ENCODE data around the gene TYMS.

The TYMS gene

DNA sequence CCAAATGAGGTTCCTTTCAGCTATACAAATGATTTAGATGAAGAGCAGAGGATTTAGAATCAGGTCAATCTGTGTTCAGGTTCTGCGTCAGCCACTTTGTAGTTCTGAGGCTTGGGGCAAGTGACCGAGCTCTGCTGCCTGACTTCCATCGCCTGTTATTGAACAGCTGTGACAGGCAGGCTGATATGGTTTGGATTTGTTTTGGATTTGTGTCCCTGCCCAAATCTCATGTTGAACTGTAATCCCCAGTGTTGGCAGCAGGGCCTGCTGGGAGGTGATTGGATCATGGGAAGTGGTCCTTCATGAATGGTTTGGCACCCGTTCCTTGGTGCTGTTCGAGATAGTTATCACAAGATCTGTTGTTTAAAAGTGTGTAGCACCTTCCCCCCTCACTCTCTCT is 18.6 kb downstream of the TYMS start:
- in situ Hi-C loops (cut with MboI; ENCODE audit: low sequenced_read_pairs), result loop anchor here (25.0 kb wide), 1 partner anchor 89 kb away; the partner anchor contains the start of genes CETN1 and CLUL1

GRCh38 chr18:676736-677135 is 19.3 kb downstream of the TYMS start:
- in situ Hi-C loops (cut with MboI; ENCODE audit: low sequenced_read_pairs), result loop anchor here (25.0 kb wide), 1 partner anchor 89 kb away; the partner anchor contains the start of genes CETN1 and CLUL1

- in situ Hi-C loops (cut with MboI; ENCODE audit: low sequenced_read_pairs), result loop anchor here (25.0 kb wide), 1 partner anchor 90 kb away; the partner anchor contains the start of genes CETN1 and CLUL1
These were observed 19.7 kb downstream of the TYMS start for GRCh38 chr18:677145-677544.

DNA sequence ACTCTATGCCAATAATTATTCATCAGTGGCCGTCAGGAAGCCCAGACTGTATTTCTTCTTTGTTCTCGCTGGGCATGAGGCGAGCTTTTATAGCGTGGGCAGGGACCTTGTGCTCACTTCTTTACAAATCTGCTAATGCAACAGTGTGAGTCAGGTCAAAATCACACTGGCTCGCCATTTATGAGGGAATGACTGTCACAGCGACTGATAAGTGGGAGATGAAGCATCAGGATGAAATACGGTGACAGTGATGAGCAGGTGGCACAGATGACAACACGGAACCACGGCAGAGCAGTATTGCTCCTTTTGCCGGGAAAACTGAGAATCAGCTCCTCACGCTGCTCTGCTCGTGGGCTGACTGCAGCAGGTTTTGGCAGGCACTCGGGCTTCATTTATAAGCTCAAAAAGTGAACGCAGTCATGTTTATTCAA is 20.5 kb downstream of the TYMS start:
- in situ Hi-C loops (cut with MboI; ENCODE audit: low sequenced_read_pairs), result loop anchor here (25.0 kb wide), 1 partner anchor 91 kb away; the partner anchor contains the start of genes CETN1 and CLUL1

DNA sequence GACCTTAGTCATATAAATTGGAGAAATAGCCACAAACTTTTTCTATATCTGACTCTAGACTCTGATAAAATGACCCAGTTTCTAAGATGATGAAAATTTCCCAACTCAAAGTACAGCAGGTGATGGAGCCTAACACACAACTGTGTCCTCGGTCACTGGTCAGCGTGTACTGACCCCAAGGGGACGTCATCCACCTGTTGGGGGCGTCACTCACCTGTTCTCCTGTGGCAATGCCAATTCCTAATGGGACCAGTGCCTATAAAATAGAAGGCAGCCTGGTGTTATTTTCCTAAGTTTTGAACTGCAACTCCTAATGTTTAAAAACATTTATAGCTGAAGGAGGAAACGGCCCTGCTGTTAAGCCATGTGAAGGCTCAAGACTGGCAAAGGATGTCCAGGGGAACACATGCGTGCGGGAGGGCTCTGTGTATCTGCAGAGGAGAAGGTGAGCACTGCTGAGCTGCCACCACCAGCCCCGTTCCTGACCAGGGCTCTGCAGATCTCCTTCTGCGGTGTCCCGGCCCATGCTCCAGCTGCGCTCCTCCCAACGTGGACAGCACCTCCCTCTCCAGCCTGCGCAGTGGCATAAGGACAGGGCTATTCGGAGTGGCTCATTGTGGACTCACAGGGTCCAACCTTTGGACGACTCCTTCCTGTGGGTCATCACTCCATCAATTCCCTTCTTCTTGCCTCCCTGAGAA is 21.2 kb downstream of the TYMS start:
- in situ Hi-C loops (cut with MboI; ENCODE audit: low sequenced_read_pairs), result loop anchor here (25.0 kb wide), 1 partner anchor 91 kb away; the partner anchor contains the start of genes CETN1 and CLUL1

- in situ Hi-C loops (cut with MboI; ENCODE audit: low sequenced_read_pairs), result loop anchor here (25.0 kb wide), 1 partner anchor 92 kb away; the partner anchor contains the start of genes CETN1 and CLUL1
These were observed 22.1 kb downstream of the TYMS start for GRCh38 chr18:679516-679915.

DNA sequence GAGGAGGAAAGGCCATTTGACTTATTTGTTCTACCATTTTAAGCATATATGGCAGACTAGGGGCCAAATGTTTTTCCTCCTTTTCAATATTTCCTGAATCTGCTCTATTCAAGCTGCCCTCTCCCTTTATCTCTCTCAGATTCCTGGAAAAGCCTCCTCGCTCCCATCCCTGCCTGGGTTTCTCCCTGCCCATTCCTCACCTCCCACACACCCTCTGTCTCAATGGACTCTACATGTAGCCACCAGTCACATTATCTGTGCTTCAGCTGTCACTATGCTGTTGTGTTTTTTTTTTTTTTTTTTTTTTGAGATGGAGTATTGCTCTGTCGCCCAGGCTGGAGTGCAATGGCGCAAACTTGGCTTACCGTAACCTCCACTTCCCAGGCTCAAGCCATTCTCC is 22.9 kb downstream of the TYMS start:
- in situ Hi-C loops (cut with MboI; ENCODE audit: low sequenced_read_pairs), result loop anchor here (25.0 kb wide), 1 partner anchor 93 kb away; the partner anchor contains the start of genes CETN1 and CLUL1

DNA sequence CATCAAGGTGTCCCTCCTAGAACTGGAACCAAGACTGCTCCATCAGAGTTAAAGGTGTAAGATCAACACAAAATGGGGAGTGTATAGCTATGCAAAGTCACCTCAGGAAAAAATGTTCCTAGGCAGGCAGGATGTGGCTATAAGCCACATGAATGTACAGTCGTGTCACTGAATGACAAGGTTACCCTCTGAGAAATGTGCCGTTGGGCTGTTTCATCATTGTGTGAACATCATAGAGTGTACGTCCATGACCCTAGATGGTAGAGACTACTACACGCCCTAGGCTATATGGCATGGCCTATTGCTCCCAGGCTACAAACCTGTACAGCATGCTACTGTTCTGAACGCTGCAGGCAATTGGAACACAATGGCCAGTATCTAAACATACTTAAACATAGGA is 24.5 kb downstream of the TYMS start:
- in situ Hi-C loops (cut with MboI; ENCODE audit: low sequenced_read_pairs), result loop anchor here (25.0 kb wide), 1 partner anchor 95 kb away; the partner anchor contains the start of genes CETN1 and CLUL1

DNA sequence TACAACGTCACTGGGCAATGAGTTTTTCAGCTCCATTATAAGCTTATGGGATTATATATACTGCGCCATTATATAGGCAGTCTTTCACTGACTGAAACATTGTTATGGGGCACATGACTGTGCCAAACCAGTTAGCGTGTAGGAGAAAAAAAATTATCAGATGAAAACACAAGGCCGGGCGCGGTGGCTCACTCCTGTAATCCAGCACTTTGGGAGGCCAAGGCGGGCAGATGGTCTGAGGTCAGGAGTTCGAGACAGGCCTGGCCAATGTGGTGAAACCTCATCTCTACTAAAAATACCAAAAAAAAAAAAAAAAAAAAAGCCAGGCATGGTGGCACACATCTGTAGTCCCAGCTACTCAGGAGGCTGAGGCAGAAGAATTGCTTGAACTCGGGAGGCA is 25.0 kb downstream of the TYMS start:
- in situ Hi-C loops (cut with MboI; ENCODE audit: low sequenced_read_pairs), result loop anchor here (25.0 kb wide), 1 partner anchor 95 kb away; the partner anchor contains the start of genes CETN1 and CLUL1

- in situ Hi-C loops (cut with MboI; ENCODE audit: low sequenced_read_pairs), result loop anchor here (25.0 kb wide), 1 partner anchor 96 kb away; the partner anchor contains the start of genes CETN1 and CLUL1
These were observed 25.4 kb downstream of the TYMS start for GRCh38 chr18:682833-683232.

DNA sequence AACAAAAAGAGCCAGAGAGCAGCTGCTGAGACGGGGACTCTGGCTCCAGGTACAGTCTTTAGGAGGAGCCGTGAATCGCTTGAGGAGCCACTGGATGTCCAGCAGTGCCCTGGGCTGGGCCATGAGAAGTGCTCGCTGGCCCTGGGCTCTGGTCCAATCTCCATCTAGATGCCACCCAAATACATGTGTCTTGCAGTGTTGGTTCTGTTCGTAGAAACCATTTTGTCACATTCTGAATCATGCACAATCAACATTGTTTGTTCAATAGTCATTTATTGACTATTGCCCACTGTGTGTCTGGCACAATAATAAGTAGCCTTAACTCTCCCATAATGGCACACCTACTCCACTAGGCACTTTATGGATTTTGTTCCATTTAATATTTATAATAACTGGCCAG is 26.1 kb downstream of the TYMS start:
- in situ Hi-C loops (cut with MboI; ENCODE audit: low sequenced_read_pairs), result loop anchor here (25.0 kb wide), 1 partner anchor 96 kb away; the partner anchor contains the start of genes CETN1 and CLUL1

DNA sequence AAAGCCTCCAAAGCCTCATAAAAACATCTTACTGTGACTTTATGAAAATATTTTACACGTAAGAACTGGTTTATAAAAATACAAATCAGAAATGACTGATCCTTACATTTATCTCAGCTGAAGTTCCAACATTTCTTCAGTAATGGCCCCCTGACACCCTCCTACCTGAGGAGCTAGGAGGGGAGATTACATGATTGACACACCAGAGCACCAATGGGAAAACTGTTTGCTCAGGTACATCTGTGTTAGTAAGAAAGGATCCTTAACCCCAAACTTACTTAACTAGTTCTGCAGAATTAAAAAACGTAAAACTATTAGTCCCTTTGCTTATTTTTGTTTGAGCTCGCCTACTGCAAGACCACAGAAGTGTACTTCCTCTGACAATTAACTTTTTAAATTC is 28.0 kb downstream of the TYMS start:
- in situ Hi-C loops (cut with MboI; ENCODE audit: low sequenced_read_pairs), result loop anchor here (25.0 kb wide), 1 partner anchor 98 kb away; the partner anchor contains the start of genes CETN1 and CLUL1

GRCh38 chr18:686339-687111 is 29.1 kb downstream of the TYMS start:
- in situ Hi-C loops (cut with MboI; ENCODE audit: low sequenced_read_pairs), result loop anchor here (25.0 kb wide), 1 partner anchor 99 kb away; the partner anchor contains the start of genes CETN1 and CLUL1

DNA sequence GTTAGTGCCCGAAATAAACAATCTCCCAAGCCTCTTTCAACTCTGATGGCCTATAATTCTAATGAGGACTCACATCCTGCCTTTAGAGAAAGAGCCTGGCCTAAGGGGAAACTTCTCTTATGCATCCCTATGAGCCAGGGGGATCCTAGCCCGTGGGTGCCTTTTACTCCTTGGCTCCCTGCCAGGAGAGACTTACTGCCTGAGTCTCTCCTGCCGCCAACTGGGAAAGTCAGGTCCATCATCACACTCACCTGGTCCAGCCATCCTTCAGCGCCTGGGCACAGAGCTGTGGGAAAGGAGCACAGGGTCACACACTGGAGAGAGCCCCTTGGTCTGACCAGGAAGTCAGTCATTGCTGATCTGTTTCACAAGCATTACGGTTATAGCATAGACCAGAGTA is 30.9 kb downstream of the TYMS start:
- in situ Hi-C loops (cut with MboI; ENCODE audit: low sequenced_read_pairs), result loop anchor here (25.0 kb wide), 1 partner anchor 101 kb away; the partner anchor contains the start of genes CETN1 and CLUL1

GRCh38 chr18:692824-693223 is 35.4 kb downstream of the TYMS start:
- in situ Hi-C loops (cut with MboI; ENCODE audit: low sequenced_read_pairs), result loop anchor here (25.0 kb wide), 1 partner anchor 106 kb away; the partner anchor contains the start of genes CETN1 and CLUL1

- in situ Hi-C loops (cut with MboI; ENCODE audit: low sequenced_read_pairs), result loop anchor here (25.0 kb wide), 1 partner anchor 106 kb away; the partner anchor contains the start of genes CETN1 and CLUL1
These were observed 36.2 kb downstream of the TYMS start for GRCh38 chr18:693466-694187.

DNA sequence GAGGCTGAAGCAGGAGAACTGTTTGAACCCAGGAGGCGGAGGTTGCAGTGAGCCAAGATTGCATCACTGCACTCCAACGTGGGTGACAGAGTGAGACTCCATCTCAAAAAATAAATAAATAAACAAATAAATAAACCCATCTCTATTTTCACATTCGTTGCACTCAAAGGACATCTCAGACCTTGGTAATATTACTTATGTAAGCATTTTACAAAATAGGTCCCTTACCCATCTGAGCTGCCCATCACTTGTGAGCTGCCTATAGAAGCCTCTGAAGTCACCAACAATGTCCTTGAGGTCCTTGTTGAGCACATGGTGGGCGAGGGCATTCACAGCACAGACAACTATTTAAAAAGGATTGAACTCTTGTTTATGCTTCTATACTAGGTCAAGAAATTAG is 39.6 kb downstream of the TYMS start:
- in situ Hi-C loops (cut with MboI; ENCODE audit: low sequenced_read_pairs), result loop anchor here (25.0 kb wide), 1 partner anchor 110 kb away; the partner anchor contains the start of genes CETN1 and CLUL1

GRCh38 chr18:697800-698199 is 40.3 kb downstream of the TYMS start:
- in situ Hi-C loops (cut with MboI; ENCODE audit: low sequenced_read_pairs), result loop anchor here (25.0 kb wide), 1 partner anchor 110 kb away; the partner anchor contains the start of genes CETN1 and CLUL1

DNA sequence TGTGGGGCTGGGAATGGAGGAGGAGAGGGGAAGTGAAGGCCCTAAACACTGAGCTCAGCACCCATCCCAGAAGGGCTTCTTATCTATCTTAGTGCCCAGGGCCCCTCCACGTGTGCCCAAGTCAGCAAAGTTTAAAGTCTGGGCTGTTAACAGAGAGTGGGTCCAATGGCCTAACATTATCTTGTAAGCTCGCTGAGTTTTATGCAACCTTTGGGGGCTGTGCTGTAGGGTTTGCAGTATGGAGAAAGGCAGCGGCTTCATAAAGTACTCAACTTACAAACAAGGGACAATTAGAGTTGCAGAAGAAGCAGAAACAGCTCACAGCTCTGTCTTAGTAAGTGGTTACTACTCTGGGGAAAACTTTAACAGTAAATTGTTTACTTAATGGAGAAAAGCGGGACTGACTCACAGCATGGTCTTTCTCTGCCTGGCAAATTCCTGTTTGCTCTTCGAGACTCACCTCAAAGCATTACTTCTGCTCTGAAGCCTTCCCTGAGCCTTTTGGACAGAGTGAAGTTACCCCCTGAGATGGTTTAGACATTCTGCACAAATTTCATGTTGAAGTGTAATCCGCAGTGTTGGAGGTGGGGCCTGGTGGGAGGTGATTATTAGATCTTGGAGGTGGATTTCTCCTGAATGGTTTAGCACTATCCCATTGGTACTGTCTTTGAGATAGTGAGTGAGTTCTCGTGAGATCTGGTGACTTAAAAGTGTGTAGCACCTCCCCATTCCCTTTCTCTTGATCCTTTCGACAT is 45.9 kb downstream of the TYMS start:
- in situ Hi-C loops (cut with MboI; ENCODE audit: low sequenced_read_pairs), result no loop called here
